NCI-H1417 treated with DMSO at 0.1 percent for 48 hours (cell line): ENCODE results near the gene SLC1A2.

Experiments used
- DNase-seq: peaks from one replicate; lab custom pipeline; 2025; lab: John Stamatoyannopoulos, UW

SLC1A2 gene

DNA sequence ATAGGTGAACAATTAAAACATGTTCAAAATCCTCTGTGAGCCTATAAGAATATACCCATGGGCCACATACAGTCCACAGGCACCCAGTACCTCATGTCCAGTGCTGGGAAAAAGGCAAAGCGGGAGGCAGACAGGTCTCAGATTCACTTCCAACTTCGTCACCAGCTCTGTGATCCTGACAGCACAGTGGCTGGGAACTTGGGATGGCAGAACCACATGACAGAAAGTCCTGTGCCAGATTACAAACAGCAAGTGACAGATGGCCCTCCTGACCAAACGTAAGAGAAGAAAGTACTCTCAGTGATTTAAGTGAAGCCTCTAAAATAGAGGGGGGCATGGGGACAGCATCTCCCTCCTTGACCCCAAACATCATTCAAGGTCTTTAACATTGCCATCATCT lies 5.8 kb downstream of the SLC1A2 start:
- DNase-seq: no peak

DNA sequence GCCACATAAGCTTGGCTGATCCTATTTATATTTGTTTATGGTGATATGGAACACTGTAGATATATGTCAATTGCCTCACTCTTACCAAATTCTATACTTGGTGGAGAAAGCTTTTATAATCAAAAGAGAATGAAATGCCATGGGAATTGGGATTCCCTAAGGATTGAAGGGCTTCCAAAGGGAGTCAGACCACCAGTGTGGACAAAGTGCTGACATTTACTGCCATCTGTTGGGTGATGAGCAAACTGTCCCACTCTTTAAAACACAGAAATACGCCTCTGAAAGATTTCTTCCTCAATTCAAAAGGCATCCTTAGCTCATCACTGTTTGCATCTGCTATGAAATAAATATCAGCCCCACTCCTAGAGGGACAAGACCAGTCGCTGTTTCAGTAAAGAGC lies 7.1 kb downstream of the SLC1A2 start:
- no peak for DNase-seq

GRCh38 chr11:35407041-35407440 lies 12.3 kb downstream of the SLC1A2 start:
- DNase-seq: no peak

- no peak for DNase-seq
These were observed 15.0 kb downstream of the SLC1A2 start for GRCh38 chr11:35404388-35404775.

DNA sequence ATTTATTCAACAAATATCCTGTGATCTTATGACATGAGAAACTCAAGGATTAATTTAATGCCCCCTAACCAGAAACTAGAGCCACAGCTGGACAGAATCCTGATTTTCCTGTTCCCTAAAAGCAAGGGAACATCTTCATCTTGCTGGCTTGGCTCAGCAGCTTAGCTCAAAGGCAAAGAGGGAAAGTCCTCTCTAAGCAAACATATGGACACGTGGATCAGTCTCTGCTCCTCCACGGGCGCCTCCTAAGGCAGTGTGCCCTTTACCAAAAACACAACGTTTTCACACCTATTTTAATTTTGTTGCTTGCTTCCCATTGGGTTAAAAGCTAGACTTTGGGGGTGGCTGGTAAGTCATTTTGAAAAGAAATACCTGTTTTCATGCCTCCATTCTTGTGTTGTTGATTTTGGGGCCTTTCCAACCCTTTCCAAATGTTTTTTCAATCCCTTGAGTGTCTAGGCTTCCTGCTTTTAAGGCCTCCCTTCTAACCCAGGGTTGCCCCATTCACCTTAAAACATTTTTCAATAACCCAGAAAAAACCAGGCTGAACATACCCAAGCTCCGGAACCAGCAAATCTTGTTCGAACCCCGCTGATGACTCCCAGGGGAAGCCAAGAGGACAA lies 15.5 kb downstream of the SLC1A2 start:
- no peak for DNase-seq

GRCh38 chr11:35402751-35403660 lies 16.4 kb downstream of the SLC1A2 start:
- DNase-seq: no peak

DNA sequence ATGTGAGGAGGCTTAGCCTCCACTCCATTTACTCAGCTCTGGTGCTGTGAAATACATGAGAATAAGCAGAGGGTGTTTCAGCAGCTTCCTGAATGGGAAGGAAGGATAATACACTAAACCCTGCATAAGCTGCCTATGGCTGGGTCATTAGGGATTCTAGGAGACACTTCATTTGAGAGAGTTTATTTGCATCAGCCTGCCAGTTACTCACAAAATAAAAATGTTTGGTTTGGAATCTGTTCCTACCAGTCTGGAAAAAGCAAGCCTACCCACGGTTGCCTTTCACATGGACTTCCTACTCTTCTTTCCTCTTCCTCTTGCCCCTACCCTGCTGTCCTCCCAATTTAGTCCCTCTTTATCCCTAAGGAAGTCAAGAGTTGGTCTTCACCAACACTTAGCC lies 20.5 kb downstream of the SLC1A2 start:
- no peak for DNase-seq

DNA sequence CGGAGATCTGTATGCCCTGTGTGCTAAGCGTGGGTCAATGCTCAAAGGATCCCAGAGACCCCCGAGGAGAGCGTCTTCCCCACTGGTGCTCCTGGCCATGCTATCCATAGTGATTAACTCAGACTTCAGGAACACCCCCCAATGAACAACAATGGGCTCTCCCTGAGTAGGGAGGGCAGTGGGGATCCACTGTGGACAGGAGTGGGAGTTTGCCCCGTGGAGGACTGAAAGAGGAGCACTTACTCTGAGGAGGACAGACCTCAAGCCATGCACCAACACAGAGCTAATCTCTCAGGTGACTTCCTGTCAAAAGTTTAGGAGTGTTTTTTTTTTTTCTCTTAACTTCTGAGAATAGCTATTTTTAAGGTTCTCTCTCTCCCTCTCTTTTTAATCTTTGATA lies 24.4 kb downstream of the SLC1A2 start:
- DNase-seq: no peak

- DNase-seq: no peak
These were observed 26.3 kb downstream of the SLC1A2 start for GRCh38 chr11:35393098-35393497.

DNA sequence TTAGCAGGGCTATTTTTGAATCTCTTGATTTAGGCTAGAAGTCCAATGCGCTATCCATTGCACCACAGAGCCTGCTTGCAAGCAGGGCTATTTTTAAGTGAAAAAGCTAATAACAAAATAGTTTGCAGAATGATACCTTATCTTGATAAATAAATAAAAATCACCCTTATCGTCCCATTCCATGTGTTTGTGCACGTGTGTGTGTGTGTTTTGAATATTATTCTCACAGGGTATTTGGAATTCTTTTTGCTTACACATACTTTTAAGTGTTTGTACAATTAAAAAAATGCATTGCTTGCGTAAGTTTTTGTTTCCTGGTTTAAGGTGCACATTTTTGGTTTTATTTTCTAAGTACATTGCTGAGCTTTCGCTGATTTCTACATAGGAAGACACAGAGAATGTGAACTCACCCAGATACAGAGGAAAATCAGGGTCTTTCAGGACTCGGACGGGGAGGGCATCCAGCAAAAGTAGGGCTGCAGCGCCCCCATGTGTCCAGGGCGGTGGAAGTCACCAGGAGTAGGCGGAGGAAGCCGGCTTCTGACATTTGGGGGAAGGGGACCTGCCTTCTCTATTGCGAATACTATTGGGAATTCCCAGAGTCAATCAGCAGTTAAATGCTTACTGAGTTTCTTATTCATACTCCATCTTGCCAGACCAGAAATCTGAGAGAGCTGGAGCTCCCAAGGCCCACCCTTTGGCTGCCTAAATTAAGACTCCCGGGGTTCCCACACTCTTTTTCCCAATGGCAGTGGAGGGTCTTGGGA lies 27.3 kb downstream of the SLC1A2 start:
- no peak for DNase-seq

DNA sequence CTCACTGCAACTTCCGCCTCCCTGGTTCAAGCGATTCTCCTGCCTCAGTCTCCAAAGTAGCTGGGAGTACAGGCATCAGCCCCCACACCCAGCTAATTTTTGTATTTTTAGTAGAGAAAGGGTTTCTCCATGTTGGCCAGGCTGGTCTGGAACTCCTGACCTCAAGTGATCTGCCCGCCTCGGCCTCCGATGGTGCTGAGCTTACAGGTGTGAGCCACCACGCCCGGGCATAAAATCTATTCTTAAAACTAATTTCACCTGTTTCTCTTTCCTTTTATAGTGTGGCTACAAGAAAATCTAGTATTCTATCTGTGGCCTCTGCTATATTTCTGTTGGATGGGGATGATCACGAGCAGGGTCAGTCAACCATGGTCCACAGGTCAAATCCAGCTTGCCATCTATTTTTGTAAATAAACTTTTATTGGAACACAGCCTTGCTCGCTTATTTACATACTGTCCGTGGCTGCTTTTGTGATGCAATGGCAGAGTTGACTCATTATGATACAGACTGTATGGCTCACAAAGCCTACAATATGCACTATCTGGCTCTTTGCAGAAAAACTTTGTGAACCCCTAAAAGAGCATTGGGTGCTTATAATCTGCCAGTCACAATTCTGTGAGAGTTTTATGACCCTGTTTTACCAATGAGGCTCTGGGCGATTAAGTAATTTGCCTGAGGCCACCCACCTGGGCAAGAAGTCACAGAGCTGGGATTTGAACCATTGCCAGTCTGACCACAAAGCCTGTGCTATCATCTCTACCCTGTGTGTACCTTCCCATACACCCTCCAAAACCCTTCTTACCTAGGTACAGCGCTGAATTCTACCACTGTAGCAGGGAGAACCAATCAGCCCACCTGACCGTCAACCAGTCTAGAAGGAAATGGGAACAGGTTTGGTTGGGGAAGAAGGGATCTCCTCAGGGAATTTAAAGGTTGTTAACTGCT lies 28.3 kb downstream of the SLC1A2 start:
- no peak for DNase-seq

GRCh38 chr11:35389897-35390465 lies 29.4 kb downstream of the SLC1A2 start:
- no peak for DNase-seq

DNA sequence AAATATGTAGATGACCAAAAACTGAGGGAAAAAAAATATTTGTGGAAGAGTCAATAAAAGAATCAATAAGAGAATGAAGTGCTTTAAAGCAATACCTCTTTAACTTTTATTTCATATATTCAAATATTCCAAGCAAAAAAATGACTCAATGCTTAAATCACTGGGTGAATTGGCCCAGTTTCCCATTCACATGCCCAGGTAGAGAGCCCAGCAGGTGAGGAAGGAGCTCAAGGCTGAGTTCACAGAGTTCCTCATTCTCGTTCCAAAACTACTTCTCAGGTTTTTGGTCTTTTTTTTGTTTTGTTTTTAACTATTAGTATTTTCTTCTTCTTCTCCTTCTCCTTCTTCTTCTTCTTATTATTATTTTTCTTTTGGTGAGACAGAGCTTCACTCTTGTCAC lies 30.2 kb downstream of the SLC1A2 start:
- no peak for DNase-seq

DNA sequence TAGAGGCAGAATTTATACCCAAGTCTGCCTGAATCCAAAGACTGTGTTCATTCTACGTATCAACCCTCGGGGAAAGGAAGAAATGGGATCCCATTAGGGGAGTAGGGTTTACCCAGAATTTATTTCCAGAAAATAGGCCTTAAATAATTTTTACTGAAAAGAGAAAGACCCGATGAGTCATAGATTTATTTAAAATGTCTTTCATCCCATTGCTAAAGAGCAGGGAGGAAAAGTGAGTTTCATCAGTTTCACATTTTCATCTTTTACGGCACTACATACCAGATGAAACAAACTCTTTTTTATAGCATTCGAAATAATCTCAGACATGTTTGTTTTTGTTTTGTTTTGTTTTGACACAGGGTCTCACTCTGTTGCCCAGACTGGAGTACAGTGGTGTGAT lies 31.3 kb downstream of the SLC1A2 start:
- no peak for DNase-seq

DNA sequence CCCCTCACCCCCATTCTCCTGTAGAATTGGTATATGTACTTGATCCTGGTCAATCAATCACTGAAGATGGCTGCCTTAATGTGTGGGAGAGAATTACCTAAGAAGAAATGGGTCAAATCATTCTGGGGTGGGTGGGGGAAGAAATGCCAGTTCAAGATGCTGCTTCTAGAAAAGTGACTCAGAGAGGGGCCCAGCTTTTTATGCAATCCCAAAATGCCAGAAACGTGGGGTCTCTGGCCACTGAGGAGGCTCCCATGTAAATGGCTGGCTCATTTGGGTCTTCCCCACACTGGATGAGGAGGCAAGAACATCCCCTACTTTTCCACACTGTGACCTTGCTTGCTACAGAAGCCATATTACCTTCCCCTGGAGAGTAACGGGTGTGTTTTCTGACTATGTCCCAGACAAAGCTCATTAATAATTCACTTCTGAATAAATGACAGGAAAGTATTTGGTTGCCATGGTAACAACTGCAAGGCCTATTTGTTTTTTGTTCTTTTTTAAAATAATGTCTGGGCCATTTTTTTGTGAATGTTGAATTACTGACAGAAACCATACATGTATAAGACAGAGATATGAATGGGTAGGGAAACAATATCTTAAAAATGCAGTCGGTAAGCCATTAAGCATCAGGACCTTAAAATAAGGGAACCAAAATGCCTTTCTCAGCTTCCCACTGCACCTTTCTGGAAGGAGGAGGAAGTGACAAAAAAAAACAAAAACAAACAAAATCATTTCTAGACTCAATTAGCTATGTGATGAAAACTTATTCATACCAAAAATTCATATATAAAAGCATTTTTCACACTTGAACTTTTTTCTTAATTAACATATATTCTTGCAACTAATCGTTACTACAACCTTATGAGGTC lies 32.0 kb downstream of the SLC1A2 start:
- DNase-seq: no peak

DNA sequence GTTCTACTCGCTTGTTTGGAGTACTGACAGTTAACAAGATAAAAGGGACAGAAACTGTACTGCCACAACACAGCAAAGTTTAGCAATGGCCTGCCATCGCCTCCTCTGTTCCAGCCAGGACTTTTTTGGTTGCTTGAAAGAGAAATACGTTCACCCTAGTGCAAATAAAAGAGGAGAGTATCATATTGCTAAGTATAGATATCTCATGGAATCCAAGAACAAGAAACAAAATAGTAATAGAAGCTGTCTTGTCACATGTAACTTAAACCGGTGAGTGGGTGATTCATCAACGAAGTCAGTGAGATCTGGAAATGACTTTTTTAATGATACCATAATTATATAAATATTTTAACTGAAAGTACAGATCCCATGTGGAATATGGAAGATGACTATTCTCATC lies 35.4 kb downstream of the SLC1A2 start:
- no peak for DNase-seq

DNA sequence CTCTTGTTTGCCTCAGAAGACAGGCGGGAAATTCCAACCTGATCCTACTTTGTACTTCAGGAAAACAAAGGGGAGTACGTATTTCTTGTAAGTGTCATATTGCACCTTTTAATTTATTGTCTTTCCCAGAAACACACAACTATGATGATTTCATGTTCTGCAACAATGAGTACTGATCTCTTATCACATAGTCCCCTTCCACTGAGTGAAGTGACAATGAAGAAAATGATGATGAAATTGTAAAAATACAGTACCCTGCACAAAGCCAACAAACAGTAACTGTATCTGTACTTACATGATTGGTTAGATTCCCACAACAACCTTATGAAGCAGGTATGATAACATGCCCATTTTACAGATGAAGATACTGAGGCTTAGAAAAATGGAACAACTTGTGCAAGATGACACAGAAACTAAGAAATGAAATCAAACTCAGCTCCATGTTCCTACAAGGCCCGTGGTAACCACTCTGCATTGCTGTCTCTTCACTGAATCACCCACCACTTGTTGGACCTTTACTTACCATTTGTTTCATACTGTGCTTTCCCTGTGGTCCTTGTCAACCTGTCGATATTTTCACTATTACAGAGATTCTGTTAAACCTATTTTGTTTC lies 37.5 kb downstream of the SLC1A2 start:
- no peak for DNase-seq

- no peak for DNase-seq
These were observed 38.8 kb downstream of the SLC1A2 start for GRCh38 chr11:35380603-35381002.

GRCh38 chr11:35377262-35377661 lies 42.1 kb downstream of the SLC1A2 start:
- no peak for DNase-seq

GRCh38 chr11:35376613-35377012 lies 42.7 kb downstream of the SLC1A2 start:
- no peak for DNase-seq
